ENCODE measurements around the gene POLD1. TPM values are rescaled to one million over a fixed set of nuclear protein-coding genes. Genes with fewer than 3 reads are reported as not detected.

The POLD1 gene
- total RNA-seq, 1 experiment from 2014 or later = 81.9 TPM

DNA sequence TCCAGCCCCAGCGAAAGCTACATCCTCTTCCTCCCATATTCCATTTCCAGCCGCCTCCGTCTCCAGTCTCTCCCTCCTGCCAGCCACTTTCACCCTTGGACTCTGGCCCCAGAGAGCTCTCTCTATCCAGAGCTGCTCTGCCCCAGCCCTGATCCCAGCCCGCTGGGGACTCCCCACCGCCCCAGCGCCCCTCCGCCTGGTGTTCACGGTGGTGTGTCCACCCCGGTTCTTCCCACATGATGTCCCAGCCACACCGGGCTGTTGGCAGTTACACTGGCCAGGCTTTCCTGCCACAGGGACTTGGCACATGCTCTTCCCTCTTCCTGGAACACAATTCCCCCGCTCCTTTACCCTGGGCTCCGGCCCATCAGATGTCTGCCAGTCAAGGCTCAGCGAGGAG, 80.9 kb downstream of the POLD1 start:
- DNase-seq = no peak
- Mint-ChIP-seq H3K27ac (ENCODE audit: unreplicated experiment) (no peak overlapping the region), H3K27me3 (ENCODE audit: unreplicated experiment) (peaks cover 54% of the 10 kb centered on the region), H3K36me3 (ENCODE audit: insufficient read depth, unreplicated experiment) (peaks cover 3% of the 10 kb centered on the region), H3K4me1 (ENCODE audit: low read depth, unreplicated experiment) (peaks cover 7% of the 10 kb centered on the region), H3K4me3 (ENCODE audit: low read depth, unreplicated experiment) (no peak overlapping the region), H3K9me3 (ENCODE audit: low read depth, unreplicated experiment) (peaks cover 2% of the 10 kb centered on the region)
- no TSS peak for BruUV-seq (replicated peaks)
- intact Hi-C loops (cut with micrococcal nuclease; ENCODE audit: unreplicated experiment) = no loop called here
- TF ChIP-seq, protein P1, sequence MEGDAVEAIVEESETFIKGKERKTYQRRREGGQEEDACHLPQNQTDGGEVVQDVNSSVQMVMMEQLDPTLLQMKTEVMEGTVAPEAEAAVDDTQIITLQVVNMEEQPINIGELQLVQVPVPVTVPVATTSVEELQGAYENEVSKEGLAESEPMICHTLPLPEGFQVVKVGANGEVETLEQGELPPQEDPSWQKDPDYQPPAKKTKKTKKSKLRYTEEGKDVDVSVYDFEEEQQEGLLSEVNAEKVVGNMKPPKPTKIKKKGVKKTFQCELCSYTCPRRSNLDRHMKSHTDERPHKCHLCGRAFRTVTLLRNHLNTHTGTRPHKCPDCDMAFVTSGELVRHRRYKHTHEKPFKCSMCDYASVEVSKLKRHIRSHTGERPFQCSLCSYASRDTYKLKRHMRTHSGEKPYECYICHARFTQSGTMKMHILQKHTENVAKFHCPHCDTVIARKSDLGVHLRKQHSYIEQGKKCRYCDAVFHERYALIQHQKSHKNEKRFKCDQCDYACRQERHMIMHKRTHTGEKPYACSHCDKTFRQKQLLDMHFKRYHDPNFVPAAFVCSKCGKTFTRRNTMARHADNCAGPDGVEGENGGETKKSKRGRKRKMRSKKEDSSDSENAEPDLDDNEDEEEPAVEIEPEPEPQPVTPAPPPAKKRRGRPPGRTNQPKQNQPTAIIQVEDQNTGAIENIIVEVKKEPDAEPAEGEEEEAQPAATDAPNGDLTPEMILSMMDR (IDR thresholded peaks at IDR 0.05; ENCODE audit: unreplicated experiment) = no peak
- CTCF ChIA-PET = no interaction called here

DNA sequence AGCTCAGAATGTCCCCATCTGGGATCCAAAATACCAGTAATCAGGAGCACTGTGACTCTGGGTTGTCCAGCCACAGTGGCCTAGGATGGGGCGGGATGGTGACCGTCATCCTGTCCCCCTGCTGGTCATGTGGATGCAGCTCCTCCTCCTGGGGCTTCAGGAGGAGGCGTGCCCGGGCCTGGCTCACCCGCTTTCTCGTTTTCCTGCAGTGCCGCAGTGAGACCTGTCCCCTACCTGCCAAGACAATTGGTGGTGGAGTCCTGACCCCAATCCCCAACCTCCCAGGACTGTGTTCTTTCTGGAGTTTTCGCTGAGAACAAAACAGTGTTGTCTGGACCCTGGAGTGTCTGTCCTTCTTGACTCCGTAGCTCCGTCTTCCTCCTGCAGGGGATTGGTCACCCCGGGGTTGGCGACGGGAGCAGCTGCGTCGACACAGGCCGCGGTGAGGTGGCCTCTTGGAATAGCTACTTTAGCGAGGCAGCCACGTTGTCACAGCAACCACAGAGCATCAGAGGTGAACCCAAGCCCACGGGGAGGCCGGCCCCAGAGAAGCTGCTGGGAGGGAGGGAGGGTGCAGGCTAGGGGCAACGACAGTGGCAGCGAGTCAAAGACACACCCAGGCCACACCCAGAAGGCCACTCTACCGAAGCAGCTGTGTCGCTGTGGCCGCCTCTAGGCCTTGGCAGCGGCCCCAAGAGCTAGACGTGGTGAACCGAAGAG, 82.0 kb downstream of the POLD1 start:
- Mint-ChIP-seq H3K36me3 (ENCODE audit: insufficient read depth, unreplicated experiment) (peaks cover 3% of the 10 kb centered on the region), H3K27ac (ENCODE audit: unreplicated experiment) (no peak overlapping the region), H3K27me3 (ENCODE audit: unreplicated experiment) (peaks cover 49% of the 10 kb centered on the region), H3K4me3 (ENCODE audit: low read depth, unreplicated experiment) (no peak overlapping the region), H3K9me3 (ENCODE audit: low read depth, unreplicated experiment) (peaks cover 2% of the 10 kb centered on the region), H3K4me1 (ENCODE audit: low read depth, unreplicated experiment) (peaks cover 7% of the 10 kb centered on the region)
- no TSS peak for BruUV-seq (replicated peaks)
- TF ChIP-seq, protein P1 (IDR thresholded peaks at IDR 0.05; ENCODE audit: unreplicated experiment) = peak; percentile 31
- peak; percentile 58 for DNase-seq
- CTCF ChIA-PET = interaction anchor here (0.6 to 1.5 kb wide), 8 partner anchors 10 to 259 kb away, joined by 3 to 8 read pairs (median 4); partner anchors contain the start of gene JOSD2
- intact Hi-C loops (cut with micrococcal nuclease; ENCODE audit: unreplicated experiment) = no loop called here

DNA sequence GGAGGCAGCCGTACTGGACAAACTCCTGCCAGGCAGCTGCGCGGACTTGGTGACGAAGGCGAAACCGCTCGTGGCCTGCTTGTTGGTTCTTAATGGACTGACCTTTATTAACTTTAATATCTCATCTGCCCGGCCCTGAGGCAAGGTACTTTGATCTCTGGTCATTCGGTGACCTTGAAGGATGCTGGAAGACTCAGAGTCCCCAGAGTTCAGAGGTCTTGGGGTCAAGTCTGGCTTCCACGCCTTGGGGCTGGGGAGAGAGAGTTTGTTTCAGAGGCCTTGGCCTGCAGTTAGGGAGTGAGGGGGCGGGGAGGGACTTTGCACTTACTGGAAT, 82.5 kb downstream of the POLD1 start:
- TF ChIP-seq, protein P1 (IDR thresholded peaks at IDR 0.05; ENCODE audit: unreplicated experiment) = no peak
- peaks cover 7% of the 10 kb centered on the region for H3K4me1 Mint-ChIP-seq (ENCODE audit: low read depth, unreplicated experiment)
- no peak overlapping the region for H3K4me3 Mint-ChIP-seq (ENCODE audit: low read depth, unreplicated experiment)
- CTCF ChIA-PET = interaction anchor here (0.6 to 1.5 kb wide), 5 partner anchors 13 to 258 kb away, joined by 3 to 8 read pairs (median 5); partner anchors contain the start of gene JOSD2
- peaks cover 49% of the 10 kb centered on the region for H3K27me3 Mint-ChIP-seq (ENCODE audit: unreplicated experiment)
- intact Hi-C loops (cut with micrococcal nuclease; ENCODE audit: unreplicated experiment) = no loop called here
- H3K9me3 Mint-ChIP-seq (ENCODE audit: low read depth, unreplicated experiment) = peaks cover 2% of the 10 kb centered on the region
- no peak for DNase-seq
- no peak overlapping the region for H3K27ac Mint-ChIP-seq (ENCODE audit: unreplicated experiment)
- H3K36me3 Mint-ChIP-seq (ENCODE audit: insufficient read depth, unreplicated experiment) = peaks cover 3% of the 10 kb centered on the region
- BruUV-seq (replicated peaks) = no TSS peak

DNA sequence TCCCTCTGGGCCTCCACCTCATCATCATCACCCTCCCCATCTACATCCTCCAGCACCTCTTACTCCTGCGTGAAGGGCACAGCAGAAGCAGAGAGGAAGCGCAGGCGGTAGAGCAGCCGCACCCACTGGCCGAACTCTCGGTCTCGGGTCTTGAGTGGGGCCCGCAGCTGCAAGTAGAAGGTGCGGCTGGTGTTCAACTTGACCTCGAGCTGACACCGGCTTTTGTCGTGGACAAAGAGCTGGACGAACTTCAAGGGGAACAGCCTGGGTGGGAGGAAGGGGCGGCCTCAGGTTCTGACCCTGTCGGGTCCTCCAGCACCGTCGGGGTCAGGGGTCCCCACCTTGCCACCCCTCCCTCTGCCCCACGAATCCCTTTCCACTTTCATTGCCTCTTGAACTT, 83.4 kb downstream of the POLD1 start:
- intact Hi-C loops (cut with micrococcal nuclease; ENCODE audit: unreplicated experiment) = no loop called here
- Mint-ChIP-seq H3K4me1 (ENCODE audit: low read depth, unreplicated experiment) (peaks cover 2% of the 10 kb centered on the region), H3K9me3 (ENCODE audit: low read depth, unreplicated experiment) (peaks cover under 1% of the 10 kb centered on the region), H3K27me3 (ENCODE audit: unreplicated experiment) (peaks cover 49% of the 10 kb centered on the region), H3K27ac (ENCODE audit: unreplicated experiment) (no peak overlapping the region), H3K4me3 (ENCODE audit: low read depth, unreplicated experiment) (no peak overlapping the region), H3K36me3 (ENCODE audit: insufficient read depth, unreplicated experiment) (peaks cover 2% of the 10 kb centered on the region)
- DNase-seq = no peak
- CTCF ChIA-PET = interaction anchor here (1.4 kb wide), 1 partner anchor 12 kb away, joined by 3 read pairs; no protein-coding TSS in a partner anchor
- TF ChIP-seq, protein P1 (IDR thresholded peaks at IDR 0.05; ENCODE audit: unreplicated experiment) = no peak
- BruUV-seq (replicated peaks) = no TSS peak

Other genes with a start within 250 kb of the POLD1 start
- not detected in 2 replicates for gene IZUMO2, start 221.1 kb upstream of the POLD1 start, total RNA-seq (2022)
- 255 and 312 TPM in 2 replicates for gene MYH14, start 180.7 kb upstream of the POLD1 start, total RNA-seq (2022)
- gene KCNC3, start 55.0 kb upstream of the POLD1 start, total RNA-seq (2022) = 5.3 and 6.8 TPM in 2 replicates
- gene NAPSA, start 18.7 kb upstream of the POLD1 start, total RNA-seq (2022) = 1.9 and 3.6 TPM in 2 replicates
- gene NR1H2, start 7.9 kb upstream of the POLD1 start, total RNA-seq (2022) = 72.7 and 77.5 TPM in 2 replicates
- gene SPIB, start 34.6 kb downstream of the POLD1 start, total RNA-seq (2022) = 1.2 and 1.3 TPM in 2 replicates
- not detected in 2 replicates for gene MYBPC2, start 48.5 kb downstream of the POLD1 start, total RNA-seq (2022)
- 200 and 214 TPM in 2 replicates for gene EMC10, start 92.2 kb downstream of the POLD1 start, total RNA-seq (2022)
- gene GARIN5A, start 92.5 kb downstream of the POLD1 start, total RNA-seq (2022) = 6.0 and 7.8 TPM in 2 replicates
- gene JOSD2, start 126.8 kb downstream of the POLD1 start, total RNA-seq (2022) = 33.5 and 38.6 TPM in 2 replicates
- gene ASPDH, start 129.6 kb downstream of the POLD1 start, total RNA-seq (2022) = not detected in 2 replicates
- gene LRRC4B, start 184.1 kb downstream of the POLD1 start, total RNA-seq (2022) = not detected in 2 replicates

Measured in Calu3 (cell line).